HUES6 (cell line): ENCODE data around the gene SOAT2.

ENCODE experiments used
- H3K27ac ChIP-seq: 2 replicates; pipeline ENCODE4 v1.7.0; 2013; ENCODE audit warnings: low read depth, mild to moderate bottlenecking, low read length, inconsistent platforms
- H3K27me3 ChIP-seq: 2 replicates; pipeline ENCODE4 v1.6.1; 2013; ENCODE audit warnings: low read length; ENCODE audit not compliant: control insufficient read depth, insufficient read depth
- H3K36me3 ChIP-seq: 2 replicates; pipeline ENCODE4 v1.6.1; 2013; ENCODE audit warnings: low read length; ENCODE audit not compliant: control insufficient read depth, insufficient read depth
- H3K4me1 ChIP-seq: 2 replicates; pipeline ENCODE4 v1.6.1; 2013; ENCODE audit warnings: low read length; ENCODE audit not compliant: control insufficient read depth, insufficient read depth
- H3K4me3 ChIP-seq: 2 replicates; pipeline ENCODE4 v1.5.1; 2013; ENCODE audit warnings: low read depth, low read length
- H3K9ac ChIP-seq: one replicate; pipeline ENCODE4 v1.6.1; 2013; ENCODE audit warnings: mild to moderate bottlenecking, low read length
- H3K9me3 ChIP-seq: 2 replicates; pipeline ENCODE4 v1.6.1; 2013; ENCODE audit warnings: low read depth, low read length; ENCODE audit not compliant: control insufficient read depth, insufficient read depth

The SOAT2 gene

GRCh38 chr12:53115891-53116648, 12.8 kb downstream of the SOAT2 start:
- Histone ChIP-seq H3K36me3 (no peaks in the 10 kb centered on the region), H3K4me1 (no peaks in the 10 kb centered on the region), H3K27me3 (no peaks in the 10 kb centered on the region), H3K4me3 (no peak overlapping the region), H3K9ac (no peak overlapping the region), H3K27ac (no peak overlapping the region), H3K9me3 (no peaks in the 10 kb centered on the region)

GRCh38 chr12:53118751-53119300, 15.5 kb downstream of the SOAT2 start:
- H3K4me3 ChIP-seq, result no peak overlapping the region
- H3K4me1 ChIP-seq, result no peaks in the 10 kb centered on the region
- no peak overlapping the region for H3K27ac ChIP-seq
- no peak overlapping the region for H3K9ac ChIP-seq
- no peaks in the 10 kb centered on the region for H3K36me3 ChIP-seq
- no peaks in the 10 kb centered on the region for H3K9me3 ChIP-seq
- no peaks in the 10 kb centered on the region for H3K27me3 ChIP-seq

- H3K27ac ChIP-seq, result no peak overlapping the region
- no peaks in the 10 kb centered on the region for H3K4me1 ChIP-seq
- no peaks in the 10 kb centered on the region for H3K9me3 ChIP-seq
- H3K27me3 ChIP-seq, result no peaks in the 10 kb centered on the region
- no peak overlapping the region for H3K9ac ChIP-seq
- H3K36me3 ChIP-seq, result no peaks in the 10 kb centered on the region
- H3K4me3 ChIP-seq, result no peak overlapping the region
These were observed 17.6 kb downstream of the SOAT2 start for GRCh38 chr12:53120685-53121525.

- Histone ChIP-seq H3K4me1 (no peaks in the 10 kb centered on the region), H3K27me3 (0 out of 2 replicates have a peak, but pooled peaks cover 4% of the 10 kb centered on the region), H3K9ac (no peak overlapping the region), H3K27ac (no peak overlapping the region), H3K9me3 (no peaks in the 10 kb centered on the region), H3K36me3 (no peaks in the 10 kb centered on the region), H3K4me3 (no peak overlapping the region)
These were observed 19.7 kb downstream of the SOAT2 start for GRCh38 chr12:53122961-53123468.

GRCh38 chr12:53123578-53124351, 20.5 kb downstream of the SOAT2 start:
- Histone ChIP-seq H3K27ac (no peak overlapping the region), H3K4me1 (no peaks in the 10 kb centered on the region), H3K36me3 (no peaks in the 10 kb centered on the region), H3K9ac (no peak overlapping the region), H3K27me3 (peaks cover 7% of the 10 kb centered on the region; the same call in 1 of the 2 replicates), H3K9me3 (no peaks in the 10 kb centered on the region), H3K4me3 (no peak overlapping the region)

GRCh38 chr12:53124352-53124723, 21.1 kb downstream of the SOAT2 start:
- no peaks in the 10 kb centered on the region for H3K9me3 ChIP-seq
- H3K27ac ChIP-seq, result no peak overlapping the region
- peaks cover 12% of the 10 kb centered on the region for H3K27me3 ChIP-seq
- H3K9ac ChIP-seq, result no peak overlapping the region
- no peaks in the 10 kb centered on the region for H3K4me1 ChIP-seq
- no peak overlapping the region for H3K4me3 ChIP-seq
- H3K36me3 ChIP-seq, result no peaks in the 10 kb centered on the region

GRCh38 chr12:53127169-53127568, 23.9 kb downstream of the SOAT2 start:
- H3K27me3 ChIP-seq, result peaks cover 16% of the 10 kb centered on the region
- no peak overlapping the region for H3K4me3 ChIP-seq
- no peak overlapping the region for H3K27ac ChIP-seq
- no peaks in the 10 kb centered on the region for H3K9me3 ChIP-seq
- no peaks in the 10 kb centered on the region for H3K4me1 ChIP-seq
- no peak overlapping the region for H3K9ac ChIP-seq
- H3K36me3 ChIP-seq, result no peaks in the 10 kb centered on the region

GRCh38 chr12:53128780-53129569, 25.7 kb downstream of the SOAT2 start:
- Histone ChIP-seq H3K27me3 (peaks cover 16% of the 10 kb centered on the region), H3K4me1 (no peaks in the 10 kb centered on the region), H3K9ac (no peak overlapping the region), H3K4me3 (no peak overlapping the region), H3K36me3 (no peaks in the 10 kb centered on the region), H3K27ac (no peak overlapping the region), H3K9me3 (no peaks in the 10 kb centered on the region)

- H3K4me3 ChIP-seq, result no peak overlapping the region
- no peaks in the 10 kb centered on the region for H3K4me1 ChIP-seq
- H3K36me3 ChIP-seq, result no peaks in the 10 kb centered on the region
- H3K9me3 ChIP-seq, result peaks cover 1% of the 10 kb centered on the region; the same call in 1 of the 2 replicates
- H3K9ac ChIP-seq, result no peak overlapping the region
- no peak overlapping the region for H3K27ac ChIP-seq
- H3K27me3 ChIP-seq, result peaks cover 16% of the 10 kb centered on the region
These were observed 28.6 kb downstream of the SOAT2 start for GRCh38 chr12:53131844-53132243.

GRCh38 chr12:53133722-53134121, 30.4 kb downstream of the SOAT2 start:
- Histone ChIP-seq H3K9ac (no peak overlapping the region), H3K9me3 (peaks cover 5% of the 10 kb centered on the region; the same call in 1 of the 2 replicates), H3K27ac (no peak overlapping the region), H3K36me3 (no peaks in the 10 kb centered on the region), H3K27me3 (peaks cover 10% of the 10 kb centered on the region), H3K4me1 (no peaks in the 10 kb centered on the region), H3K4me3 (no peak overlapping the region)
